GM23338 (cell line): ENCODE results near the gene PRRX1. TPM values are rescaled to one million over a fixed set of nuclear protein-coding genes. Genes with fewer than 3 reads are reported as not detected.

Experiments used
- ATAC-seq: fragments of 200-7000 bp; cut with Tn5 transposase; 3 replicates; pipeline ENCODE4 v1.9.1; 2020
- DNase-seq: peaks from one replicate; pipeline ENCODE4 v3.0.0-alpha.2; 2015; ENCODE audit warnings: low spot score
- H2AFZ ChIP-seq: fragments of 200-600 bp; sonication (generic); 2 replicates; pipeline ENCODE4 v1.8.0; 2016; ENCODE audit warnings: antibody characterized with exemption, mild to moderate bottlenecking, moderate library complexity
- H3F3A ChIP-seq: fragments of 200-600 bp; sonication (generic); replicated peaks from 2 replicates; pipeline ENCODE4 v1.8.0; 2017; ENCODE audit warnings: antibody characterized with exemption, mixed run types, low read depth
- H3K27ac ChIP-seq: fragments of 200-600 bp; sonication (generic); 2 replicates; pipeline ENCODE4 v1.6.1; 2016; ENCODE audit warnings: low read depth
- H3K27me3 ChIP-seq: fragments of 200-600 bp; sonication (generic); 2 replicates; pipeline ENCODE4 v1.8.0; 2016; ENCODE audit warnings: mild to moderate bottlenecking, mixed run types, moderate library complexity; ENCODE audit not compliant: insufficient read depth
- H3K36me3 ChIP-seq: fragments of 200-600 bp; sonication (generic); 2 replicates; pipeline ENCODE4 v1.8.0; 2016; ENCODE audit warnings: mild to moderate bottlenecking; ENCODE audit not compliant: insufficient read depth
- H3K4me1 ChIP-seq: fragments of 200-600 bp; sonication (generic); 2 replicates; pipeline ENCODE4 v1.8.0; 2016; ENCODE audit warnings: mild to moderate bottlenecking, moderate library complexity; ENCODE audit not compliant: insufficient read depth
- H3K4me2 ChIP-seq: fragments of 200-600 bp; sonication (generic); 2 replicates; pipeline ENCODE4 v1.7.1; 2017; ENCODE audit warnings: mixed run types
- H3K4me3 ChIP-seq: fragments of 200-600 bp; sonication (generic); 2 replicates; pipeline ENCODE4 v1.6.1; 2016; ENCODE audit warnings: mixed run types
- H3K79me2 ChIP-seq: fragments of 200-600 bp; sonication (generic); replicated peaks from 2 replicates; pipeline ENCODE4 v1.8.0; 2017; ENCODE audit warnings: mild to moderate bottlenecking; ENCODE audit not compliant: insufficient read depth
- H3K9me2 ChIP-seq: fragments of 200-600 bp; sonication (generic); 2 replicates; pipeline ENCODE4 v1.8.0; 2017; ENCODE audit not compliant: insufficient read depth
- H4K20me1 ChIP-seq: fragments of 200-600 bp; sonication (generic); replicated peaks from 2 replicates; pipeline ENCODE4 v1.8.0; 2017; ENCODE audit warnings: mild to moderate bottlenecking; ENCODE audit not compliant: insufficient read depth
- H3K27ac Mint-ChIP-seq: 2 replicates; pipeline ENCODE4 v1.8.0; 2020; ENCODE audit warnings: inconsistent platforms, mild to moderate bottlenecking, moderate library complexity, mixed read lengths
- H3K27me3 Mint-ChIP-seq: 3 replicates; pipeline ENCODE4 v1.8.0; 2022; ENCODE audit warnings: low read depth, mild to moderate bottlenecking, moderate library complexity, mixed read lengths, inconsistent platforms; ENCODE audit not compliant: insufficient read depth, poor library complexity
- H3K36me3 Mint-ChIP-seq: 3 replicates; pipeline ENCODE4 v1.8.0; 2021; ENCODE audit warnings: low read depth, mild to moderate bottlenecking, inconsistent platforms, moderate library complexity, mixed read lengths
- H3K4me1 Mint-ChIP-seq: 3 replicates; pipeline ENCODE4 v1.8.0; 2020; ENCODE audit warnings: mild to moderate bottlenecking, inconsistent platforms, mixed read lengths
- H3K4me3 Mint-ChIP-seq: 3 replicates; pipeline ENCODE4 v1.8.0; 2021; ENCODE audit warnings: moderate library complexity, mild to moderate bottlenecking, inconsistent platforms, mixed read lengths
- H3K9me3 Mint-ChIP-seq: 3 replicates; pipeline ENCODE4 v1.8.0; 2020; ENCODE audit warnings: moderate library complexity, mild to moderate bottlenecking, inconsistent platforms, mixed read lengths
- EZH2phosphoT487 ChIP-seq: fragments of 200-600 bp; sonication (generic); IDR thresholded peaks from one replicate; pipeline ENCODE4 v1.8.1; 2018; ENCODE audit warnings: antibody characterized with exemption; ENCODE audit not compliant: unreplicated experiment
- NANOG ChIP-seq: IDR thresholded peaks from 2 replicates; pipeline ENCODE4 v1.6.1; 2016; ENCODE audit warnings: antibody characterized with exemption, borderline replicate concordance
- STAT1 ChIP-seq: IDR thresholded peaks from one replicate; pipeline ENCODE4 v1.6.1; 2016; ENCODE audit warnings: antibody characterized with exemption; ENCODE audit not compliant: unreplicated experiment
- ZNF114 ChIP-seq: fragments of 250-450 bp; sonication (Bioruptor Pico); IDR thresholded peaks from 2 replicates; pipeline ENCODE4 v1.5.0; 2020; ENCODE audit warnings: mild to moderate bottlenecking, moderate library complexity
- ZNF331 ChIP-seq: fragments of 250-450 bp; sonication (Bioruptor Pico); IDR thresholded peaks from 2 replicates; pipeline ENCODE4 v1.5.0; 2020; ENCODE audit warnings: low read depth, mild to moderate bottlenecking, moderate library complexity
- polyA plus RNA-seq: library from polyadenylated mRNA; unstranded; fragments of >200 nt; fragmentation: Nextera tagmentation; extraction: Ambion mirVana; gene quantifications from 2 replicates; pipeline ENCODE4 v1.2.1, GENCODE V29; 2016
- total RNA-seq: library from RNA; depleted of rRNA; stranded (reverse); fragments of >200 nt; shearing (Covaris generic); gene quantifications from 2 replicates; pipeline ENCODE4 v1.2.3, GENCODE V29; 2014
- TF ChIP-seq, protein P1 (sequence below): IDR thresholded peaks from one replicate; pipeline ENCODE4 v1.6.1; 2018; ENCODE audit warnings: antibody characterized with exemption; ENCODE audit not compliant: unreplicated experiment
- TF ChIP-seq, protein P2 (sequence below), 2 experiments: fragments of 200-600 bp in 1 of 2; sonication (generic) in 1 of 2; conservative IDR thresholded peaks; 2 replicates each; pipeline versions ENCODE4 v1.5.1 to v1.6.1; 2016 to 2017; ENCODE audit warnings: antibody characterized with exemption in 2 of 2, low read depth in 2 of 2, mild to moderate bottlenecking in 2 of 2, moderate library complexity in 1 of 2

Gene PRRX1
- total and polyA plus RNA-seq, 2 experiments from 2014 or later, result 0.58 TPM; not detected in 1

- no peak overlapping the region for H3K27ac Mint-ChIP-seq
- Histone ChIP-seq H3K4me2 (no peak overlapping the region), H3K79me2 (no peaks in the 10 kb centered on the region), H3K9me2 (no peaks in the 10 kb centered on the region), H4K20me1 (no peaks in the 10 kb centered on the region), H3F3A (no peaks in the 10 kb centered on the region), H2AFZ (no peak overlapping the region), H3K36me3 (no peaks in the 10 kb centered on the region), H3K4me3 (no peak overlapping the region), H3K27ac (no peak overlapping the region), H3K27me3 (no peaks in the 10 kb centered on the region), H3K4me1 (no peaks in the 10 kb centered on the region)
- H3K9me3 Mint-ChIP-seq, result no peaks in the 10 kb centered on the region
- no peaks in the 10 kb centered on the region for H3K4me1 Mint-ChIP-seq
- DNase-seq (no peak), ATAC-seq (peak; percentile 52)
- H3K4me3 Mint-ChIP-seq, result no peak overlapping the region
- TF ChIP-seq ZNF331 (CRISPR knock-in tag) (no peak), NANOG (no peak)
- TF ChIP-seq, protein P1, sequence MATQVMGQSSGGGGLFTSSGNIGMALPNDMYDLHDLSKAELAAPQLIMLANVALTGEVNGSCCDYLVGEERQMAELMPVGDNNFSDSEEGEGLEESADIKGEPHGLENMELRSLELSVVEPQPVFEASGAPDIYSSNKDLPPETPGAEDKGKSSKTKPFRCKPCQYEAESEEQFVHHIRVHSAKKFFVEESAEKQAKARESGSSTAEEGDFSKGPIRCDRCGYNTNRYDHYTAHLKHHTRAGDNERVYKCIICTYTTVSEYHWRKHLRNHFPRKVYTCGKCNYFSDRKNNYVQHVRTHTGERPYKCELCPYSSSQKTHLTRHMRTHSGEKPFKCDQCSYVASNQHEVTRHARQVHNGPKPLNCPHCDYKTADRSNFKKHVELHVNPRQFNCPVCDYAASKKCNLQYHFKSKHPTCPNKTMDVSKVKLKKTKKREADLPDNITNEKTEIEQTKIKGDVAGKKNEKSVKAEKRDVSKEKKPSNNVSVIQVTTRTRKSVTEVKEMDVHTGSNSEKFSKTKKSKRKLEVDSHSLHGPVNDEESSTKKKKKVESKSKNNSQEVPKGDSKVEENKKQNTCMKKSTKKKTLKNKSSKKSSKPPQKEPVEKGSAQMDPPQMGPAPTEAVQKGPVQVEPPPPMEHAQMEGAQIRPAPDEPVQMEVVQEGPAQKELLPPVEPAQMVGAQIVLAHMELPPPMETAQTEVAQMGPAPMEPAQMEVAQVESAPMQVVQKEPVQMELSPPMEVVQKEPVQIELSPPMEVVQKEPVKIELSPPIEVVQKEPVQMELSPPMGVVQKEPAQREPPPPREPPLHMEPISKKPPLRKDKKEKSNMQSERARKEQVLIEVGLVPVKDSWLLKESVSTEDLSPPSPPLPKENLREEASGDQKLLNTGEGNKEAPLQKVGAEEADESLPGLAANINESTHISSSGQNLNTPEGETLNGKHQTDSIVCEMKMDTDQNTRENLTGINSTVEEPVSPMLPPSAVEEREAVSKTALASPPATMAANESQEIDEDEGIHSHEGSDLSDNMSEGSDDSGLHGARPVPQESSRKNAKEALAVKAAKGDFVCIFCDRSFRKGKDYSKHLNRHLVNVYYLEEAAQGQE, result peak; percentile 73
- no peaks in the 10 kb centered on the region for H3K27me3 Mint-ChIP-seq
- H3K36me3 Mint-ChIP-seq, result no peaks in the 10 kb centered on the region
These were observed 105.0 kb downstream of the PRRX1 start for GRCh38 chr1:170768929-170769328.

- ATAC-seq, result no peak
- Mint-ChIP-seq H3K9me3 (no peaks in the 10 kb centered on the region), H3K27ac (no peak overlapping the region)
These were observed 105.8 kb downstream of the PRRX1 start for GRCh38 chr1:170769691-170770090.

More at GRCh38 chr1:170769691-170770090, 105.8 kb downstream of the PRRX1 start:
- TF ChIP-seq ZNF331 (CRISPR knock-in tag), result no peak
- TF ChIP-seq EZH2phosphoT487, result no peak
- no peak for TF ChIP-seq ZNF114 (CRISPR knock-in tag)
- TF ChIP-seq, protein P2, sequence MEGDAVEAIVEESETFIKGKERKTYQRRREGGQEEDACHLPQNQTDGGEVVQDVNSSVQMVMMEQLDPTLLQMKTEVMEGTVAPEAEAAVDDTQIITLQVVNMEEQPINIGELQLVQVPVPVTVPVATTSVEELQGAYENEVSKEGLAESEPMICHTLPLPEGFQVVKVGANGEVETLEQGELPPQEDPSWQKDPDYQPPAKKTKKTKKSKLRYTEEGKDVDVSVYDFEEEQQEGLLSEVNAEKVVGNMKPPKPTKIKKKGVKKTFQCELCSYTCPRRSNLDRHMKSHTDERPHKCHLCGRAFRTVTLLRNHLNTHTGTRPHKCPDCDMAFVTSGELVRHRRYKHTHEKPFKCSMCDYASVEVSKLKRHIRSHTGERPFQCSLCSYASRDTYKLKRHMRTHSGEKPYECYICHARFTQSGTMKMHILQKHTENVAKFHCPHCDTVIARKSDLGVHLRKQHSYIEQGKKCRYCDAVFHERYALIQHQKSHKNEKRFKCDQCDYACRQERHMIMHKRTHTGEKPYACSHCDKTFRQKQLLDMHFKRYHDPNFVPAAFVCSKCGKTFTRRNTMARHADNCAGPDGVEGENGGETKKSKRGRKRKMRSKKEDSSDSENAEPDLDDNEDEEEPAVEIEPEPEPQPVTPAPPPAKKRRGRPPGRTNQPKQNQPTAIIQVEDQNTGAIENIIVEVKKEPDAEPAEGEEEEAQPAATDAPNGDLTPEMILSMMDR (conservative IDR thresholded peaks at IDR 0.05; ENCODE audit: low read depth in 2 of 2), result no peak
- TF ChIP-seq STAT1, result no peak
- TF ChIP-seq NANOG, result no peak
- Mint-ChIP-seq H3K4me1 (no peaks in the 10 kb centered on the region), H3K27me3 (no peaks in the 10 kb centered on the region), H3K4me3 (no peak overlapping the region), H3K36me3 (no peaks in the 10 kb centered on the region)
- H3K36me3 ChIP-seq, result no peaks in the 10 kb centered on the region
- H3K79me2 ChIP-seq, result no peaks in the 10 kb centered on the region
- no peaks in the 10 kb centered on the region for H3K27me3 ChIP-seq
- H3K27ac ChIP-seq, result no peak overlapping the region
- no peak overlapping the region for H2AFZ ChIP-seq
- H4K20me1 ChIP-seq, result no peaks in the 10 kb centered on the region
- no peak overlapping the region for H3K4me3 ChIP-seq
- no peak overlapping the region for H3K4me2 ChIP-seq
- no peaks in the 10 kb centered on the region for H3K4me1 ChIP-seq
- no peak for DNase-seq
- no peaks in the 10 kb centered on the region for H3K9me2 ChIP-seq
- no peaks in the 10 kb centered on the region for H3F3A ChIP-seq
